ENCODE data around the gene BICC1. TPM values are rescaled to one million over a fixed set of nuclear protein-coding genes. Genes with fewer than 3 reads are reported as not detected.
A peak's percentile ranks its signal among the peaks of the same experiment; 100 is the strongest.
"Not testable (repeated sequence)": the region's sequence is repeated elsewhere in the genome, so short reads cannot be mapped to it uniquely, and the experiment has no call there.

The BICC1 gene
- total RNA-seq, 1 experiment from 2014 or later = 11.8 TPM

- DNase-seq (ENCODE audit: low spot score) = no peak
Measured at GRCh38 chr10:58567652-58568051, 55.0 kb downstream of the BICC1 start.

GRCh38 chr10:58568428-58568935 is 55.8 kb downstream of the BICC1 start:
- no peak for DNase-seq (ENCODE audit: low spot score)

- no peak for DNase-seq (ENCODE audit: low spot score)
Measured at GRCh38 chr10:58570307-58570723, 57.6 kb downstream of the BICC1 start.

GRCh38 chr10:58570979-58571378 is 58.3 kb downstream of the BICC1 start:
- no peak for DNase-seq (ENCODE audit: low spot score)

- no peak for DNase-seq (ENCODE audit: low spot score)
Measured at GRCh38 chr10:58573144-58573543, 60.5 kb downstream of the BICC1 start.

- no peak for DNase-seq (ENCODE audit: low spot score)
Measured at GRCh38 chr10:58574058-58574457, 61.4 kb downstream of the BICC1 start.

GRCh38 chr10:58575491-58575890 is 62.8 kb downstream of the BICC1 start:
- DNase-seq (ENCODE audit: low spot score) = no peak

- no peak for DNase-seq (ENCODE audit: low spot score)
Measured at GRCh38 chr10:58576751-58577436, 64.2 kb downstream of the BICC1 start.

GRCh38 chr10:58577437-58577777 is 64.7 kb downstream of the BICC1 start:
- no peak for DNase-seq (ENCODE audit: low spot score)

- DNase-seq (ENCODE audit: low spot score) = no peak
Measured at GRCh38 chr10:58578366-58578765, 65.7 kb downstream of the BICC1 start.

- no peak for DNase-seq (ENCODE audit: low spot score)
Measured at GRCh38 chr10:58579011-58579655, 66.5 kb downstream of the BICC1 start.

- DNase-seq (ENCODE audit: low spot score) = no peak
Measured at GRCh38 chr10:58582045-58582444, 69.4 kb downstream of the BICC1 start.

- DNase-seq (ENCODE audit: low spot score) = no peak
Measured at GRCh38 chr10:58585435-58585834, 72.8 kb downstream of the BICC1 start.

- DNase-seq (ENCODE audit: low spot score) = no peak
Measured at GRCh38 chr10:58586282-58587245, 73.9 kb downstream of the BICC1 start.

GRCh38 chr10:58587676-58588075 is 75.0 kb downstream of the BICC1 start:
- DNase-seq (ENCODE audit: low spot score) = no peak

- no peak for DNase-seq (ENCODE audit: low spot score)
Measured at GRCh38 chr10:58588673-58589265, 76.1 kb downstream of the BICC1 start.

- peak; percentile 69 for DNase-seq (ENCODE audit: low spot score)
Measured at GRCh38 chr10:58590152-58590840, 77.6 kb downstream of the BICC1 start.

GRCh38 chr10:58590924-58591323 is 78.3 kb downstream of the BICC1 start:
- no peak for DNase-seq (ENCODE audit: low spot score)

- no peak for DNase-seq (ENCODE audit: low spot score)
Measured at GRCh38 chr10:58593008-58593407, 80.3 kb downstream of the BICC1 start.

- not testable (repeated sequence) for DNase-seq (ENCODE audit: low spot score)
Measured at GRCh38 chr10:58597211-58597610, 84.5 kb downstream of the BICC1 start.

GRCh38 chr10:58599927-58600553 is 87.4 kb downstream of the BICC1 start:
- DNase-seq (ENCODE audit: low spot score) = no peak
